HCT116 (cell line): Measurements from ENCODE around the gene PRRX1.

Experiments
- TF ChIP-seq, protein P1 (sequence below): IDR thresholded peaks from 2 replicates; pipeline ENCODE4 v1.6.1; 2012
- TF ChIP-seq, protein P2 (sequence below), 3 experiments: fragments of 200-600 bp in 1 of 3; sonication (generic) in 1 of 3; IDR thresholded peaks in 2 of 3; conservative IDR thresholded peaks in 1 of 3; 2 replicates each; pipeline ENCODE4 v1.5.1; 2012 to 2017; ENCODE audit warnings: low read depth in 2 of 3, low read length in 2 of 3, antibody characterized with exemption in 1 of 3, borderline replicate concordance in 1 of 3, control low read depth in 1 of 3, mild to moderate bottlenecking in 1 of 3, mixed read lengths in 1 of 3, mixed run types in 1 of 3, moderate library complexity in 1 of 3; ENCODE audit not compliant: insufficient read depth in 1 of 3

DNA sequence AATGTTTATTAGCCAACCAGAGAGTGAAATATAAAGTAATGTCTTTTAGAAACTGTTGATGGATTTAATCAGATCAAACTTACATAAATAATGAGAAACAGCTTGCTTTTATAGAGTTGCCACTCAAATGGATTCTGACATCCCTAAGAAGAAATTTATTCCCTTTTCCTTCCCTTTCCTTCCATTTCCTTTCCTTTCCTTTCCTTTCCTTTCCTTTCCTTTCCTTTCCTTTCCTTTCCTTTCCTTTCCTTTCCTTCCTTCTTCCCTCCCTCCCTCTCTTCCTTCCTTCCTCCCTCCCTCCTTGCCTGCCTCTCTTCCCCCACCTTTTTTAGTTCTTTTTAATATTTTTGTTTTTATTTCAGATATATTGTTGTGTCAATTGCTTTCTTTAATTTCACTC lies 27.3 kb downstream of the PRRX1 start:
- TF ChIP-seq, protein P1, sequence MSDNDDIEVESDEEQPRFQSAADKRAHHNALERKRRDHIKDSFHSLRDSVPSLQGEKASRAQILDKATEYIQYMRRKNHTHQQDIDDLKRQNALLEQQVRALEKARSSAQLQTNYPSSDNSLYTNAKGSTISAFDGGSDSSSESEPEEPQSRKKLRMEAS = no peak
- TF ChIP-seq, protein P2, sequence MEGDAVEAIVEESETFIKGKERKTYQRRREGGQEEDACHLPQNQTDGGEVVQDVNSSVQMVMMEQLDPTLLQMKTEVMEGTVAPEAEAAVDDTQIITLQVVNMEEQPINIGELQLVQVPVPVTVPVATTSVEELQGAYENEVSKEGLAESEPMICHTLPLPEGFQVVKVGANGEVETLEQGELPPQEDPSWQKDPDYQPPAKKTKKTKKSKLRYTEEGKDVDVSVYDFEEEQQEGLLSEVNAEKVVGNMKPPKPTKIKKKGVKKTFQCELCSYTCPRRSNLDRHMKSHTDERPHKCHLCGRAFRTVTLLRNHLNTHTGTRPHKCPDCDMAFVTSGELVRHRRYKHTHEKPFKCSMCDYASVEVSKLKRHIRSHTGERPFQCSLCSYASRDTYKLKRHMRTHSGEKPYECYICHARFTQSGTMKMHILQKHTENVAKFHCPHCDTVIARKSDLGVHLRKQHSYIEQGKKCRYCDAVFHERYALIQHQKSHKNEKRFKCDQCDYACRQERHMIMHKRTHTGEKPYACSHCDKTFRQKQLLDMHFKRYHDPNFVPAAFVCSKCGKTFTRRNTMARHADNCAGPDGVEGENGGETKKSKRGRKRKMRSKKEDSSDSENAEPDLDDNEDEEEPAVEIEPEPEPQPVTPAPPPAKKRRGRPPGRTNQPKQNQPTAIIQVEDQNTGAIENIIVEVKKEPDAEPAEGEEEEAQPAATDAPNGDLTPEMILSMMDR (IDR thresholded peaks at IDR 0.05 in 2 of 3, conservative IDR thresholded peaks at IDR 0.05 in 1 of 3; ENCODE audit: borderline replicate concordance in 1 of 3, insufficient read depth in 1 of 3, low read depth in 2 of 3, low read length in 2 of 3) = no peak
